HCT116 (cell line): ENCODE results near the gene DHX15. TPM values are rescaled to one million over a fixed set of nuclear protein-coding genes. Genes with fewer than 3 reads are reported as not detected.

Source experiments
- ATAC-seq: fragments of 200-7000 bp; cut with Tn5 transposase; 2 replicates; pipeline ENCODE4 v1.9.1; 2020; ENCODE audit warnings: mild to moderate bottlenecking, moderate library complexity
- BruUV-seq: library from RNA; stranded (reverse); fragments of 400-500 nt; replicated peaks from 2 replicates; lab custom pipeline; 2021; lab: Mats Ljungman, UMichigan
- CTCF ChIA-PET: fragments of 300-600 bp; sonication (Branson Sonifier 250); formaldehyde crosslinking; loops from one replicate; lab custom pipeline; 2021; ENCODE audit warnings: antibody characterized with exemption; lab: Charles Lee
- POLR2A ChIA-PET: fragments of 300-600, 350-600 bp; sonication (Branson Sonifier 250); formaldehyde crosslinking; loops from one replicate; lab custom pipeline; 2021; ENCODE audit warnings: antibody characterized with exemption; lab: Charles Lee
- RAD21 ChIA-PET, 2 experiments: fragments of 300-600 bp; sonication (Branson Sonifier 250); formaldehyde crosslinking; loops; one replicate each; lab custom pipeline; 2023; ENCODE audit warnings: low total read pairs in 2 of 2; ENCODE audit not compliant: uncharacterized antibody in 2 of 2, unreplicated experiment in 2 of 2, low non-redundant PET in 1 of 2; lab: Charles Lee
- DNase-seq: peaks from one replicate; pipeline ENCODE4 v3.0.0-alpha.2; 2010; ENCODE audit warnings: low read depth, low spot score
- H2AFZ ChIP-seq: fragments of 200-600 bp; shearing (Covaris generic), sonication (generic); 2 replicates; pipeline ENCODE4 v1.6.1; 2017; ENCODE audit warnings: low read depth, mixed run types, mixed read lengths, antibody characterized with exemption, low read length; ENCODE audit not compliant: poor library complexity, severe bottlenecking
- H3K27ac ChIP-seq: 2 replicates; pipeline ENCODE4 v1.5.1; 2012; ENCODE audit warnings: low read depth, low read length
- H3K27me3 ChIP-seq: fragments of 200-600 bp; sonication (generic); 2 replicates; pipeline ENCODE4 v1.6.1; 2016; ENCODE audit warnings: mixed run types, low read length, mixed read lengths; ENCODE audit not compliant: insufficient read depth
- H3K36me3 ChIP-seq, 2 experiments: fragments of 200-500 bp in 1 of 2; fragments of 200-600 bp in 1 of 2; sonication (Bioruptor generic) in 1 of 2; sonication (generic) in 1 of 2; 2 replicates each; pipeline versions ENCODE4 v1.5.1 to v1.6.1; 2014 to 2016; ENCODE audit warnings: low read length in 2 of 2, inconsistent platforms in 1 of 2, mixed read lengths in 1 of 2, mixed run types in 1 of 2; ENCODE audit not compliant: insufficient read depth in 2 of 2, control insufficient read depth in 1 of 2
- H3K4me1 ChIP-seq, 2 experiments: fragments of 200-600 bp in 1 of 2; sonication (generic) in 1 of 2; 2 replicates each; pipeline versions ENCODE4 v1.5.1 to v1.6.1; 2012 to 2017; ENCODE audit warnings: low read length in 2 of 2, inconsistent platforms in 1 of 2, mild to moderate bottlenecking in 1 of 2, mixed read lengths in 1 of 2, mixed run types in 1 of 2, moderate library complexity in 1 of 2; ENCODE audit not compliant: insufficient read depth in 2 of 2, control insufficient read depth in 1 of 2
- H3K4me2 ChIP-seq: fragments of 200-600 bp; sonication (generic); 2 replicates; pipeline ENCODE4 v1.6.1; 2017; ENCODE audit warnings: mixed run types, low read length, mixed read lengths
- H3K4me3 ChIP-seq, 2 experiments: fragments of 200-600 bp in 1 of 2; sonication (generic) in 1 of 2; replicated peaks in 1 of 2; 2 replicates each; pipeline ENCODE4 v1.5.1; 2011 to 2016; ENCODE audit warnings: low read length in 2 of 2, control low read depth in 1 of 2, low read depth in 1 of 2, mild to moderate bottlenecking in 1 of 2, mixed read lengths in 1 of 2, mixed run types in 1 of 2
- H3K79me2 ChIP-seq: fragments of 200-600 bp; sonication (generic); 2 replicates; pipeline ENCODE4 v1.6.1; 2017; ENCODE audit warnings: mild to moderate bottlenecking, mixed run types, low read length, moderate library complexity, mixed read lengths; ENCODE audit not compliant: insufficient read depth
- H3K9ac ChIP-seq: fragments of 200-600 bp; sonication (generic); 2 replicates; pipeline ENCODE4 v1.6.1; 2016; ENCODE audit warnings: low read length, mixed read lengths
- H3K9me2 ChIP-seq: fragments of 200-600 bp; sonication (generic), shearing (Covaris generic); 2 replicates; pipeline ENCODE4 v1.6.1; 2017; ENCODE audit warnings: mixed run types, mild to moderate bottlenecking, moderate library complexity; ENCODE audit not compliant: insufficient read depth
- H3K9me3 ChIP-seq, 2 experiments: fragments of 200-500 bp in 1 of 2; fragments of 200-600 bp in 1 of 2; sonication (Bioruptor generic) in 1 of 2; sonication (generic) in 1 of 2; 2 replicates each; pipeline ENCODE4 v1.6.1; 2014 to 2017; ENCODE audit warnings: low read length in 2 of 2, mixed read lengths in 2 of 2, inconsistent platforms in 1 of 2, low read depth in 1 of 2, mild to moderate bottlenecking in 1 of 2, mixed run types in 1 of 2, moderate library complexity in 1 of 2; ENCODE audit not compliant: control insufficient read depth in 1 of 2, insufficient read depth in 1 of 2
- H4K20me1 ChIP-seq: fragments of 200-600 bp; sonication (generic), shearing (Covaris generic); 2 replicates; pipeline ENCODE4 v1.6.1; 2017; ENCODE audit warnings: mixed run types, mild to moderate bottlenecking, moderate library complexity; ENCODE audit not compliant: insufficient read depth
- CBX3 ChIP-seq: IDR thresholded peaks from 2 replicates; pipeline ENCODE4 v1.6.1; 2012; ENCODE audit warnings: low read depth
- CTCF ChIP-seq, 3 experiments: fragments of 200-600 bp in 1 of 3; sonication (generic) in 1 of 3; IDR thresholded peaks in 2 of 3; conservative IDR thresholded peaks in 1 of 3; 2 replicates each; pipeline ENCODE4 v1.5.1; 2012 to 2017; ENCODE audit warnings: low read depth in 2 of 3, low read length in 2 of 3, antibody characterized with exemption in 1 of 3, borderline replicate concordance in 1 of 3, control low read depth in 1 of 3, mild to moderate bottlenecking in 1 of 3, mixed read lengths in 1 of 3, mixed run types in 1 of 3, moderate library complexity in 1 of 3; ENCODE audit not compliant: insufficient read depth in 1 of 3
- EGR1 ChIP-seq: IDR thresholded peaks from 2 replicates; pipeline ENCODE4 v1.6.1; 2012; ENCODE audit warnings: low read depth
- EZH2 ChIP-seq: fragments of 200-600 bp; sonication (generic); IDR thresholded peaks from 2 replicates; pipeline ENCODE4 v1.6.1; 2017; ENCODE audit warnings: antibody characterized with exemption, mixed run types
- FOSL1 ChIP-seq: IDR thresholded peaks from 2 replicates; pipeline ENCODE4 v1.6.1; 2012; ENCODE audit warnings: low read depth
- MAX ChIP-seq: IDR thresholded peaks from 2 replicates; pipeline ENCODE4 v1.6.1; 2012
- POLR2A ChIP-seq: IDR thresholded peaks from 2 replicates; pipeline ENCODE4 v1.7.0; 2011; ENCODE audit warnings: borderline replicate concordance; ENCODE audit not compliant: insufficient read depth, insufficient read length; ENCODE audit errors: extremely low read depth
- POLR2AphosphoS5 ChIP-seq: IDR thresholded peaks from 2 replicates; pipeline ENCODE4 v1.6.1; 2011; ENCODE audit warnings: mild to moderate bottlenecking, low read depth, low read length, moderate library complexity
- RAD21 ChIP-seq: IDR thresholded peaks from 2 replicates; pipeline ENCODE4 v1.6.1; 2012; ENCODE audit warnings: low read depth, mild to moderate bottlenecking
- REST ChIP-seq: IDR thresholded peaks from 2 replicates; pipeline ENCODE4 v1.6.1; 2012; ENCODE audit warnings: low read depth
- SIN3A ChIP-seq: IDR thresholded peaks from 2 replicates; pipeline ENCODE4 v1.6.1; 2012; ENCODE audit warnings: low read depth
- TCF7L2 ChIP-seq: IDR thresholded peaks from 2 replicates; pipeline ENCODE4 v1.7.0; 2011; ENCODE audit warnings: borderline replicate concordance, inconsistent platforms; ENCODE audit not compliant: insufficient read depth, insufficient read length; ENCODE audit errors: extremely low read depth
- ZBTB33 ChIP-seq: IDR thresholded peaks from 2 replicates; pipeline ENCODE4 v1.6.1; 2011; ENCODE audit warnings: mild to moderate bottlenecking, low read length, moderate library complexity; ENCODE audit not compliant: insufficient replicate concordance; ENCODE audit errors: extremely low read depth
- ZNF274 ChIP-seq: fragments of 200-500 bp; sonication (Bioruptor generic); IDR thresholded peaks from 2 replicates; pipeline ENCODE4 v1.6.1; 2014; ENCODE audit warnings: mild to moderate bottlenecking, low read depth, low read length, inconsistent platforms
- intact Hi-C: fragments of 100-400 bp; cut with micrococcal nuclease; formaldehyde crosslinking; loops from 2 replicates; pipeline ENCODE4 v1.10.0; 2022
- total RNA-seq: library from RNA; stranded (reverse); gene quantifications from one replicate; pipeline ENCODE4 v1.2.1, GENCODE V29; 2021; ENCODE audit not compliant: unreplicated experiment
- TF ChIP-seq, protein P1 (sequence below): IDR thresholded peaks from 2 replicates; pipeline ENCODE4 v1.6.1; 2012

DHX15 gene
- total RNA-seq, 1 experiment from 2014 or later = 195 TPM

- RAD21 ChIA-PET = no interaction called here
- TF ChIP-seq REST (no peak), EGR1 (no peak), CBX3 (no peak), MAX (no peak), TCF7L2 (no peak), EZH2 (no peak), FOSL1 (no peak), CTCF (IDR thresholded peaks at IDR 0.05 in 2 of 3, conservative IDR thresholded peaks at IDR 0.05 in 1 of 3; ENCODE audit: borderline replicate concordance in 1 of 3, insufficient read depth in 1 of 3, low read depth in 2 of 3, low read length in 2 of 3) (no peak), RAD21 (no peak), ZNF274 (no peak), SIN3A (no peak), ZBTB33 (no peak), POLR2AphosphoS5 (no peak), POLR2A (no peak)
- TF ChIP-seq, protein P1, sequence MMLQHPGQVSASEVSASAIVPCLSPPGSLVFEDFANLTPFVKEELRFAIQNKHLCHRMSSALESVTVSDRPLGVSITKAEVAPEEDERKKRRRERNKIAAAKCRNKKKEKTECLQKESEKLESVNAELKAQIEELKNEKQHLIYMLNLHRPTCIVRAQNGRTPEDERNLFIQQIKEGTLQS = no peak
- TF ChIP-seq, all 23 proteins: peak for 0
- Histone ChIP-seq H3K9ac (no peak overlapping the region), H3K79me2 (no peaks in the 10 kb centered on the region), H3K9me2 (no peaks in the 10 kb centered on the region), H3K27me3 (peaks cover 7% of the 10 kb centered on the region; the same call in 1 of the 2 replicates), H2AFZ (no peak overlapping the region), H3K4me2 (no peak overlapping the region), H3K4me1 (peaks cover 6 to 8% of the 10 kb centered on the region in 2 experiments; a peak in 3 of 4 replicates), H3K36me3 (no peaks in the 10 kb centered on the region), H3K27ac (no peak overlapping the region), H4K20me1 (no peaks in the 10 kb centered on the region), H3K4me3 (no peak overlapping the region), H3K9me3 (no peaks in the 10 kb centered on the region)
- ATAC-seq (no peak), DNase-seq (no peak)
- intact Hi-C loops = no loop called here
- CTCF ChIA-PET = interaction anchor here (0.6 to 0.8 kb wide), 2 partner anchors 11 to 316 kb away, joined by 3 to 4 read pairs; no protein-coding TSS in a partner anchor
- no TSS peak for BruUV-seq
- POLR2A ChIA-PET = no interaction called here
Observed at GRCh38 chr4:24477919-24478318, 106.4 kb downstream of the DHX15 start.
